GM18873 (cell line): ENCODE results near the gene SIDT2.

Experiments
- ATAC-seq: cut with Tn5 transposase; IDR thresholded peaks from one replicate; pipeline ENCODE4 v1.9.1; 2021; ENCODE audit warnings: mild to moderate bottlenecking, moderate library complexity, moderate number of reproducible peaks; ENCODE audit not compliant: unreplicated experiment, low FRiP score

SIDT2 gene

GRCh38 chr11:117238221-117238620 is 59.7 kb downstream of the SIDT2 start:
- ATAC-seq = no peak

- no peak for ATAC-seq
Observed at GRCh38 chr11:117239295-117239694, 60.8 kb downstream of the SIDT2 start.
